ENCODE results near the gene OR6C65. TPM values are rescaled to one million over a fixed set of nuclear protein-coding genes. Genes with fewer than 3 reads are reported as not detected.
"Not testable (repeated sequence)": the region's sequence is repeated elsewhere in the genome, so short reads cannot be mapped to it uniquely, and the experiment has no call there.

OR6C65 gene
- total RNA-seq, 1 donor from 2014 or later, result not detected

DNA sequence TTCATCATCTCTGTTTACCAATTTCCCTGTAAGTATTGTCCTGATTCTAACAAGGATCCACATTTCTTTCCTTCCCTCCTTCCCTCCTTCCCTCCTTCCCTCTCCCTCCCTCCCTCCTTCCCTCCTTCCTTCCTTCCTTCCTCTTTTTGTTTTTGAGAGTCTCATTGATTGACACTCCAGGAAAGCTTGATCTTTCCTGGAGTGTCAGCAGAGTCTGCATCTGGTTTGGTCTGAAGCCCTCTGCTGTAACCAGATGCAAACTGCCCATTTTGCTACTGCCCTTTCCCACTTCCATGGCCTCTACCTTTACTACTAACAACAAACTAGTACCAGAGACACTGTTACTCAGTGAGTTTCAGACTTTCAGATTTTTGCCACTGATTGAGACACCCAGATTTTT lies 14.4 kb upstream of the OR6C65 start:
- TF ChIP-seq, protein P1, sequence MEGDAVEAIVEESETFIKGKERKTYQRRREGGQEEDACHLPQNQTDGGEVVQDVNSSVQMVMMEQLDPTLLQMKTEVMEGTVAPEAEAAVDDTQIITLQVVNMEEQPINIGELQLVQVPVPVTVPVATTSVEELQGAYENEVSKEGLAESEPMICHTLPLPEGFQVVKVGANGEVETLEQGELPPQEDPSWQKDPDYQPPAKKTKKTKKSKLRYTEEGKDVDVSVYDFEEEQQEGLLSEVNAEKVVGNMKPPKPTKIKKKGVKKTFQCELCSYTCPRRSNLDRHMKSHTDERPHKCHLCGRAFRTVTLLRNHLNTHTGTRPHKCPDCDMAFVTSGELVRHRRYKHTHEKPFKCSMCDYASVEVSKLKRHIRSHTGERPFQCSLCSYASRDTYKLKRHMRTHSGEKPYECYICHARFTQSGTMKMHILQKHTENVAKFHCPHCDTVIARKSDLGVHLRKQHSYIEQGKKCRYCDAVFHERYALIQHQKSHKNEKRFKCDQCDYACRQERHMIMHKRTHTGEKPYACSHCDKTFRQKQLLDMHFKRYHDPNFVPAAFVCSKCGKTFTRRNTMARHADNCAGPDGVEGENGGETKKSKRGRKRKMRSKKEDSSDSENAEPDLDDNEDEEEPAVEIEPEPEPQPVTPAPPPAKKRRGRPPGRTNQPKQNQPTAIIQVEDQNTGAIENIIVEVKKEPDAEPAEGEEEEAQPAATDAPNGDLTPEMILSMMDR (IDR thresholded peaks at IDR 0.05), result no peak
- peaks cover 9% of the 10 kb centered on the region for H3K27me3 Mint-ChIP-seq (ENCODE audit: unreplicated experiment)
- no peak overlapping the region for H3K4me3 Mint-ChIP-seq (ENCODE audit: unreplicated experiment)
- DNase-seq (ENCODE audit: extremely low spot score, unreplicated experiment), result no peak
- no peaks in the 10 kb centered on the region for H3K4me1 Mint-ChIP-seq (ENCODE audit: unreplicated experiment)
- no peaks in the 10 kb centered on the region for H3K36me3 Mint-ChIP-seq (ENCODE audit: unreplicated experiment)
- no peak overlapping the region for H3K27ac Mint-ChIP-seq (ENCODE audit: unreplicated experiment)
- H3K9me3 Mint-ChIP-seq (ENCODE audit: unreplicated experiment), result no peaks in the 10 kb centered on the region

DNA sequence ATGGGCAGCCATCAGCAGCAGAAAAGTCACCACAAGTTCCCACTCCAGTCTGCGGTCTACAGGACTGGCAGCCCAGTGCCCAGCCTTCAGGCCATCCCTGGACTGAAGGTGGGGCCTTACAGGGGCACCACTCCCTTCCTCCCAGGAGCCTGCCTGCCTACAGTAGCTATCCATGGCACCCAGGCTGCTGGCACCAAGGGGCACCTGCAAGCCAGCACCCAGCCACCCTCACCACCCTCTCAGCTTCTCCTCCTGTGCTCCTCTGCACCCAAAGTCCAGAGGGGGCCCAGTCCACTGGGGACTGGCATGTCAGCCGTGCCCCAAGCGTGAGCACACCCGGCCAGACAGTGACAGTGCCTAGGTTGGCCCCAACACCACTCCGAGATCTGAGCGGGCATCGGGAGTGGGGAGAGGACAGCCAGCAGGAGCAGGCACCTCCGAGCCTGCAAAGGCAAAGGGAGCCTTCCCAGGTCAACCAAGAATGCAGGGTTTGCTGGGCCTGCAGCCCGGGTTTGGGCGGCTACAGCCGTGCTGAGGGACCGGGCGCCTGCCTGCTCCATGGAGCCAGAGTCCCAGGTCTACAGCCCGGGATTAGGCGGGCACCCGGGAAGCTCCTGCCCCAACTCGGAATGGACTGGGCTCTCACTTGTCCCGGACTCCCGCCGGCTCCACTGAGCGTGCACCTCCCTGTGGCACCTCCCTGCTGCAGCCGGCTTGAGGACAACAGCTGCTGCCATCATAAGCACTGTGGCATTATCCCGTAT lies 8.1 kb upstream of the OR6C65 start:
- TF ChIP-seq, protein P1 (IDR thresholded peaks at IDR 0.05), result no peak
- Mint-ChIP-seq H3K36me3 (ENCODE audit: unreplicated experiment) (no peaks in the 10 kb centered on the region), H3K9me3 (ENCODE audit: unreplicated experiment) (no peaks in the 10 kb centered on the region), H3K4me3 (ENCODE audit: unreplicated experiment) (no peak overlapping the region), H3K27me3 (ENCODE audit: unreplicated experiment) (peaks cover 1% of the 10 kb centered on the region), H3K4me1 (ENCODE audit: unreplicated experiment) (no peaks in the 10 kb centered on the region), H3K27ac (ENCODE audit: unreplicated experiment) (no peak overlapping the region)
- no peak for DNase-seq (ENCODE audit: extremely low spot score, unreplicated experiment)

- Mint-ChIP-seq H3K36me3 (ENCODE audit: unreplicated experiment) (no peaks in the 10 kb centered on the region), H3K27me3 (ENCODE audit: unreplicated experiment) (peaks cover 1% of the 10 kb centered on the region), H3K4me3 (ENCODE audit: unreplicated experiment) (no peak overlapping the region), H3K4me1 (ENCODE audit: unreplicated experiment) (no peaks in the 10 kb centered on the region), H3K9me3 (ENCODE audit: unreplicated experiment) (no peaks in the 10 kb centered on the region), H3K27ac (ENCODE audit: unreplicated experiment) (no peak overlapping the region)
- no peak for DNase-seq (ENCODE audit: extremely low spot score, unreplicated experiment)
- TF ChIP-seq, protein P1 (IDR thresholded peaks at IDR 0.05), result no peak
Observed at GRCh38 chr12:55396326-55396725, 4.0 kb upstream of the OR6C65 start.

GRCh38 chr12:55407866-55408265 lies 7.5 kb downstream of the OR6C65 start:
- no peak for DNase-seq (ENCODE audit: extremely low spot score, unreplicated experiment)
- peaks cover 3% of the 10 kb centered on the region for H3K27me3 Mint-ChIP-seq (ENCODE audit: unreplicated experiment)
- TF ChIP-seq, protein P1 (IDR thresholded peaks at IDR 0.05), result no peak
- H3K9me3 Mint-ChIP-seq (ENCODE audit: unreplicated experiment), result no peaks in the 10 kb centered on the region
- no peak overlapping the region for H3K4me3 Mint-ChIP-seq (ENCODE audit: unreplicated experiment)
- H3K4me1 Mint-ChIP-seq (ENCODE audit: unreplicated experiment), result no peaks in the 10 kb centered on the region
- H3K27ac Mint-ChIP-seq (ENCODE audit: unreplicated experiment), result no peak overlapping the region
- no peaks in the 10 kb centered on the region for H3K36me3 Mint-ChIP-seq (ENCODE audit: unreplicated experiment)

- not testable (repeated sequence) for H3K27ac Mint-ChIP-seq (ENCODE audit: unreplicated experiment); H3K9me3 Mint-ChIP-seq (ENCODE audit: unreplicated experiment); H3K27me3 Mint-ChIP-seq (ENCODE audit: unreplicated experiment); H3K36me3 Mint-ChIP-seq (ENCODE audit: unreplicated experiment); H3K4me1 Mint-ChIP-seq (ENCODE audit: unreplicated experiment); DNase-seq (ENCODE audit: extremely low spot score, unreplicated experiment); H3K4me3 Mint-ChIP-seq (ENCODE audit: unreplicated experiment)
Observed at GRCh38 chr12:55409133-55409532, 8.8 kb downstream of the OR6C65 start.

DNA sequence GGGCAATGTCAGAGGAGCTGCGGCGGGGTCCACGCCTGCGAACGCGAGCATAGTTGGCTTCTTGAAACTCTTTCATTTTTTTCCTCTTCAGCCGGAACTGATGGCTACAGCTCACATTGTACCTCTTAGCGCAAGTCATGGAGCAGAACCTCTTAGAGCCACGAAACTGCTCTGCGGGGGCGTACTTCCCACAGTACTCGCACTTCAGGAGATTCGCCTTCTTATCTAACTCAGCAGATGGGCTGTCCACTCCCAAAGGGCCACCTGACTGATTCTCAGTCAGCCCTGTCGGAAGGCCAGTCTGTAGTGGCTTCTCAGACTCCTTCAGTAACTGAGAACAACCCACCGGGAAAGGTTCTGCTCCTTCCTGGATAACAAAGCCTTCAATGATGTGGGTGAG lies 11.8 kb downstream of the OR6C65 start:
- not testable (repeated sequence) for H3K36me3 Mint-ChIP-seq (ENCODE audit: unreplicated experiment); H3K4me3 Mint-ChIP-seq (ENCODE audit: unreplicated experiment); H3K27ac Mint-ChIP-seq (ENCODE audit: unreplicated experiment); DNase-seq (ENCODE audit: extremely low spot score, unreplicated experiment); H3K4me1 Mint-ChIP-seq (ENCODE audit: unreplicated experiment); H3K9me3 Mint-ChIP-seq (ENCODE audit: unreplicated experiment)
- peaks cover 31% of the 10 kb centered on the region for H3K27me3 Mint-ChIP-seq (ENCODE audit: unreplicated experiment)

DNA sequence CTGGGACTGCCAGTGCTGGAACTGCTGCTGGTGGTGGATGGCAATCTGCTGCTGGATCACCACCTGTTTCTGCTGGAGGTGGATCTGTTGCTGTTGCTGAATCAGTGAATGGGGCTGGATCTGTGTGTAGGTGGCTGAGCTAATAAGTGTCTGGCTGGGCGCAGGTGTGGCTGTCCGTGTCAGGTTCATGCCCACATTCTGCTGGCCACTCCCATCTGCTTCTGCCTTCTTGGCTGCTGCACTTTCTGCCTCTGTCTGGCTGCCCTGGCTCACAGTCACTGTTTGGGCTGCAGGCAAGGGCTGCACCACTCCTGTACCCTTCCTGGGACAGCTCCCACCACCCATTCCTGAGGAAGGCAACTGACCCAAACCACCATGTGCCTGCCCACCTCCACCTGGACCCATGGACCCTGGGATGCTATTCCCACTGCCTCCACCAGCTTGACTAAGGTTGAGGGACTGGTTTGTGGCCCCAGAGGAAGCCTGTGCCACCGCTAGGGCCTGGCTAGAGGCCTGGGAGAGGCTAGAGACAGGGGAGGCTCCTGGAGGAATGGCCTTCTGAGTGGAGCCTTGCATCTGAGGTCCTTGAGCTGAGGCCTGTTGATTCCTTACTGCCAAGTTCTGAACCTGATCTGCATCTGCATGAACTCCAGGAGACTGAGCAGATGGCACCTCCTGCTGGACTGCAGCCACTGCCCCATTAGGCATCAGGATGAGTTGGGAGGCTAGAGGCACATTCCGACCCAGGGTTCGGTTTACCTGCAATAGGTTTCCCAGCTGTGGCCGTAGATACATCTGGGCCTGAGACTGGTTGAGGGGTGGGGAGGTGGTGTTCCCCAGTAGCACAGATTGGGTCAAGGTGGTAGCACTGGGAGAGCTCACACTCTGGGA lies 13.4 kb downstream of the OR6C65 start:
- peaks cover 33% of the 10 kb centered on the region for H3K27me3 Mint-ChIP-seq (ENCODE audit: unreplicated experiment)
- H3K4me3 Mint-ChIP-seq (ENCODE audit: unreplicated experiment); H3K27ac Mint-ChIP-seq (ENCODE audit: unreplicated experiment); DNase-seq (ENCODE audit: extremely low spot score, unreplicated experiment); H3K36me3 Mint-ChIP-seq (ENCODE audit: unreplicated experiment); H3K4me1 Mint-ChIP-seq (ENCODE audit: unreplicated experiment); H3K9me3 Mint-ChIP-seq (ENCODE audit: unreplicated experiment): not testable (repeated sequence)

- not testable (repeated sequence) for H3K4me3 Mint-ChIP-seq (ENCODE audit: unreplicated experiment); DNase-seq (ENCODE audit: extremely low spot score, unreplicated experiment); H3K36me3 Mint-ChIP-seq (ENCODE audit: unreplicated experiment); H3K27ac Mint-ChIP-seq (ENCODE audit: unreplicated experiment); H3K4me1 Mint-ChIP-seq (ENCODE audit: unreplicated experiment); H3K9me3 Mint-ChIP-seq (ENCODE audit: unreplicated experiment)
- H3K27me3 Mint-ChIP-seq (ENCODE audit: unreplicated experiment), result peaks cover 33% of the 10 kb centered on the region
Observed at GRCh38 chr12:55414396-55414823, 14.1 kb downstream of the OR6C65 start.
